ENCODE measurements around the gene UTS2B. TPM values are rescaled to one million over a fixed set of nuclear protein-coding genes. Genes with fewer than 3 reads are reported as not detected.

The UTS2B gene
- total and polyA plus RNA-seq, 4 donors: 0.10 to 0.76 TPM; not detected in 2

- H3K9me3 ChIP-seq (ENCODE audit: control insufficient read depth in 4 of 4, low read length in 3 of 4): no peaks in the 10 kb centered on the region
- no peaks in the 10 kb centered on the region for H3K4me1 ChIP-seq (ENCODE audit: control insufficient read depth in 4 of 4, insufficient read depth in 4 of 4, low read length in 3 of 4)
- H3K27me3 ChIP-seq (ENCODE audit: control insufficient read depth in 4 of 4, insufficient read depth in 4 of 4, low read length in 3 of 4): no peaks in the 10 kb centered on the region
- no peak overlapping the region for H3K4me3 ChIP-seq (ENCODE audit: low read depth in 1 of 3, low read length in 3 of 3)
- H3K36me3 ChIP-seq (ENCODE audit: control insufficient read depth in 4 of 4, insufficient read depth in 3 of 4, low read depth in 1 of 4, low read length in 3 of 4): no peaks in the 10 kb centered on the region
- no peak overlapping the region for H3K27ac ChIP-seq (ENCODE audit: low read depth in 1 of 2, low read length in 2 of 2)
- H3K9ac ChIP-seq (ENCODE audit: low read depth in 1 of 2, low read length in 2 of 2): no peak overlapping the region
- TF ChIP-seq RAD21 (IDR thresholded peaks at IDR 0.05): no peak
- TF ChIP-seq TAF1 (conservative IDR thresholded peaks at IDR 0.05): no peak
- DNase-seq (ENCODE audit: low spot score): no peak
Observed at GRCh38 chr3:191268737-191269136, 61.6 kb downstream of the UTS2B start.

DNA sequence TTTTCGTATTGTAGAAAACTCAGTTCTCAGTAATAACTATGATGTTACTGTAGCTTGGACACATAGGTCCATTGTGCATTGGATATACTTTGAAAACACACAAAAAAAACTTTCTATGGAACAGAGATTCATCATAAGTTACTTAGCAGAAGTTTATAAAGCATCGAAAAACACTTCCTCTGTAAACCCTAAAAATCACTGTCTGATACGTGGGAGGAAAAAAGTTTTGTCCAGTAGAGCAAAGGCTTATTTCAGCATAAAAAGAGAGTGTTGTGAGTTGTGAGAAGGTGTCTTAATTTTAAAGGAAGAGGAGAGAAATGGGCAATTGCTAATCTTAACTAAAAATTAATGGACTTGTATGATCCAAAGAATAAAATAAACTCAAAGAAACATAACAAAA is 66.5 kb downstream of the UTS2B start:
- DNase-seq (ENCODE audit: low spot score): no peak

More for the DNA sequence above, 66.5 kb downstream of the UTS2B start:
- peaks cover 0 to 12% (median 5%) of the 10 kb centered on the region in 4 donors for H3K4me1 ChIP-seq (ENCODE audit: control insufficient read depth in 4 of 4, insufficient read depth in 4 of 4, low read length in 3 of 4)
- no peak overlapping the region for H3K4me3 ChIP-seq (ENCODE audit: low read depth in 1 of 3, low read length in 3 of 3)
- H3K27me3 ChIP-seq (ENCODE audit: control insufficient read depth in 4 of 4, insufficient read depth in 4 of 4, low read length in 3 of 4): no peaks in the 10 kb centered on the region
- no peak overlapping the region for H3K9ac ChIP-seq (ENCODE audit: low read depth in 1 of 2, low read length in 2 of 2)
- H3K9me3 ChIP-seq (ENCODE audit: control insufficient read depth in 4 of 4, low read length in 3 of 4): no peaks in the 10 kb centered on the region
- no peak for TF ChIP-seq RAD21 (IDR thresholded peaks at IDR 0.05)
- no peak for TF ChIP-seq CTCF (IDR thresholded peaks at IDR 0.05; ENCODE audit: low read depth, low read length, missing input control)
- TF ChIP-seq ZBTB33 (IDR thresholded peaks at IDR 0.05): no peak
- TF ChIP-seq, protein P1, sequence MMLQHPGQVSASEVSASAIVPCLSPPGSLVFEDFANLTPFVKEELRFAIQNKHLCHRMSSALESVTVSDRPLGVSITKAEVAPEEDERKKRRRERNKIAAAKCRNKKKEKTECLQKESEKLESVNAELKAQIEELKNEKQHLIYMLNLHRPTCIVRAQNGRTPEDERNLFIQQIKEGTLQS (IDR thresholded peaks at IDR 0.05): no peak
- no peak for TF ChIP-seq FOXA1 (IDR thresholded peaks at IDR 0.05)
- TF ChIP-seq, protein P2, sequence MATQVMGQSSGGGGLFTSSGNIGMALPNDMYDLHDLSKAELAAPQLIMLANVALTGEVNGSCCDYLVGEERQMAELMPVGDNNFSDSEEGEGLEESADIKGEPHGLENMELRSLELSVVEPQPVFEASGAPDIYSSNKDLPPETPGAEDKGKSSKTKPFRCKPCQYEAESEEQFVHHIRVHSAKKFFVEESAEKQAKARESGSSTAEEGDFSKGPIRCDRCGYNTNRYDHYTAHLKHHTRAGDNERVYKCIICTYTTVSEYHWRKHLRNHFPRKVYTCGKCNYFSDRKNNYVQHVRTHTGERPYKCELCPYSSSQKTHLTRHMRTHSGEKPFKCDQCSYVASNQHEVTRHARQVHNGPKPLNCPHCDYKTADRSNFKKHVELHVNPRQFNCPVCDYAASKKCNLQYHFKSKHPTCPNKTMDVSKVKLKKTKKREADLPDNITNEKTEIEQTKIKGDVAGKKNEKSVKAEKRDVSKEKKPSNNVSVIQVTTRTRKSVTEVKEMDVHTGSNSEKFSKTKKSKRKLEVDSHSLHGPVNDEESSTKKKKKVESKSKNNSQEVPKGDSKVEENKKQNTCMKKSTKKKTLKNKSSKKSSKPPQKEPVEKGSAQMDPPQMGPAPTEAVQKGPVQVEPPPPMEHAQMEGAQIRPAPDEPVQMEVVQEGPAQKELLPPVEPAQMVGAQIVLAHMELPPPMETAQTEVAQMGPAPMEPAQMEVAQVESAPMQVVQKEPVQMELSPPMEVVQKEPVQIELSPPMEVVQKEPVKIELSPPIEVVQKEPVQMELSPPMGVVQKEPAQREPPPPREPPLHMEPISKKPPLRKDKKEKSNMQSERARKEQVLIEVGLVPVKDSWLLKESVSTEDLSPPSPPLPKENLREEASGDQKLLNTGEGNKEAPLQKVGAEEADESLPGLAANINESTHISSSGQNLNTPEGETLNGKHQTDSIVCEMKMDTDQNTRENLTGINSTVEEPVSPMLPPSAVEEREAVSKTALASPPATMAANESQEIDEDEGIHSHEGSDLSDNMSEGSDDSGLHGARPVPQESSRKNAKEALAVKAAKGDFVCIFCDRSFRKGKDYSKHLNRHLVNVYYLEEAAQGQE (IDR thresholded peaks at IDR 0.05): no peak
- no peak for TF ChIP-seq JUND (IDR thresholded peaks at IDR 0.05)
- TF ChIP-seq FOXA2 (IDR thresholded peaks at IDR 0.05): no peak
- TF ChIP-seq, protein P3, sequence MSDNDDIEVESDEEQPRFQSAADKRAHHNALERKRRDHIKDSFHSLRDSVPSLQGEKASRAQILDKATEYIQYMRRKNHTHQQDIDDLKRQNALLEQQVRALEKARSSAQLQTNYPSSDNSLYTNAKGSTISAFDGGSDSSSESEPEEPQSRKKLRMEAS (IDR thresholded peaks at IDR 0.05): no peak
- TF ChIP-seq EGR1 (IDR thresholded peaks at IDR 0.05; ENCODE audit: low read depth in 2 of 2): no peak
- no peak for TF ChIP-seq GABPA (IDR thresholded peaks at IDR 0.05 in 1 of 2, conservative IDR thresholded peaks at IDR 0.05 in 1 of 2)
- H3K36me3 ChIP-seq (ENCODE audit: control insufficient read depth in 4 of 4, insufficient read depth in 3 of 4, low read depth in 1 of 4, low read length in 3 of 4): no peaks in the 10 kb centered on the region
- WGBS: 71% methylated on average over 3 of the region's 3 CpGs
- no peak overlapping the region for H3K27ac ChIP-seq (ENCODE audit: low read depth in 1 of 2, low read length in 2 of 2)

All from liver (tissue), 9 donors.